A204.1 (cell line): ENCODE measurements around the gene TMEM184B.

ENCODE experiments used
- FAIRE-seq: peaks from 2 replicates; lab custom pipeline; 2012; peaks lifted over from hg19 to GRCh38; lab: Jason Lieb, UNC

Gene TMEM184B

DNA sequence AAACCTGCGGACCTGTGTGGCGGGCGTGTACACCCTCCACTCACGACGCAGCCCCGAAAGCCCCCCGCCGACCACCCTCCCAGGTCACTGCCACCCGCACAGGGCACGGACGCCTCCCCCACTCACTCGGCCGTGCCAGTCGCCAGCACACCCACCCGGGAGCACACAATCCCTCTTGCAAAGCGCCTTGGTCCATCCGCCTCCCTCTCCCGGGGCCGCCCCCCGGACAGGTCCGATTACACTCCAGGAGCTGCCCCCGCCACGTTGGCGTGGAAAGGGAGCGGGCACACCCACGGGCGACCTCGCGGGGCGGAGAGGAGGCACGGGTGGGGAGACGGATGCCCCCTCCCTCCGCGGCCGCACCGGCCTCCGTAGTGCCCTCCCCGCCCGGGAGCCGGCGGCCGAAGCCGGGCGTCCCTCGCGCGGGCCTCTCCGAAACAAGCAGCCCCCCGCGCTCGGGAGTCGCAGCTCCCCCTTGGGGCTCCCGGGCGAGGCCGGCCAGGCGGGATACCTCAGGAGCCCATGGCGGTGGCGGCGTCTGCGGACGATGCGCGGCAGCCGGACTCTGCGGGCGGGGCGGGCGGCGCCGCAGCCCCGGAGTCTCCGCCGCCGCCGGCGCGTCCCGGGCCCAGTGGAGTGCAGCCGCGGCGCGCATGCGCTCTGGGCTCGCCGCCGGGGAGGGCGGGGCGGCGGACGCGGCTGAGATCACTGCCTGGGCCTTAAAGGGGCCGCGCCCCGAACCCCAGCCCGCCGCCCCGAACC lies at the start of gene TMEM184B:
TMEM184B (minus strand) TSS at position 638 of the 762 bp plus-strand sequence. CDS start 25,049 bp downstream, outside the sequence.
- no peak for FAIRE-seq

DNA sequence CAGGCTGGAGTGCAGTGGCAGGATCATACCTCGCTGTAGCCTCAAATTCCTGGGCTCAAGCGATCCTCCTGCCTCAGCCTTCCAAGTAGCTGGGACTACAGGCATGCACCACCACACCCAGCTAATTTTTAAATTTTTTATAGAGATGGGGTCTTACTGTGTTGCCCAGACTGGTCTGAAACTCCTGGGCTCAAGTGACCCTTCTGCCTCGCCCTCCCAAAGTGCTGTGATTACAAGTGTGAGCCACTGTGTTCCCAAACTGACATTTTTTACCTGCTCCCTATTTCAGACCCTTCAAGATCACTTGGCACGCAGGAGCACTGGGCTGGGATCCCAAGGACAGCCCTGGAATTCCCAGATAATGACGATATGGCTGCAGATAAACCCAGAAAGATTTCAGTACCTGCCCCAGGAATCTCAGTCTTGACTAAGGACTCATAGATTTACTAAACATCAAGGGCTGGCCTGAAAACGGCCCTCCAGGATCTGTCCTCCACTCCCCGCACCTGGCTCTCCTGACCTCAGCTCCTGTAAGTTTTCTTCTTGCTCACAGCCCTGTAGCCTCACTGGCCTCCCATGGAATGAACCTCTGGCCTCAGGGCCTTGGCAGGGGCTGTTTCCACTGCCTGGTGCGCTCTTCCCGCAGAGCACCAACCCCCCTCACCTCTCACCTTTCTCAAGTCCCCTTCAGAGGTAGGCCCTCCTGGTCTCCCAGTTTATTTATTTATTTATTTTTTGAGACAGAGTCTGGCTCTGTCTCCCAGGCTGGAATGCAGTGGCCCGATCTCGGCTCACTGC lies 48.0 kb upstream of the TMEM184B start:
- FAIRE-seq: no peak

- FAIRE-seq: no peak
These were observed 46.3 kb upstream of the TMEM184B start for GRCh38 chr22:38318792-38319773.

- FAIRE-seq: no peak
These were observed 45.3 kb upstream of the TMEM184B start for GRCh38 chr22:38317995-38318715.

GRCh38 chr22:38317122-38317994 lies 44.5 kb upstream of the TMEM184B start, which contains the start of gene CSNK1E:
TSS of gene CSNK1E (minus strand) at chr22:38317433. CDS start at chr22:38314157, 3,276 bp downstream.
- FAIRE-seq: no peak

DNA sequence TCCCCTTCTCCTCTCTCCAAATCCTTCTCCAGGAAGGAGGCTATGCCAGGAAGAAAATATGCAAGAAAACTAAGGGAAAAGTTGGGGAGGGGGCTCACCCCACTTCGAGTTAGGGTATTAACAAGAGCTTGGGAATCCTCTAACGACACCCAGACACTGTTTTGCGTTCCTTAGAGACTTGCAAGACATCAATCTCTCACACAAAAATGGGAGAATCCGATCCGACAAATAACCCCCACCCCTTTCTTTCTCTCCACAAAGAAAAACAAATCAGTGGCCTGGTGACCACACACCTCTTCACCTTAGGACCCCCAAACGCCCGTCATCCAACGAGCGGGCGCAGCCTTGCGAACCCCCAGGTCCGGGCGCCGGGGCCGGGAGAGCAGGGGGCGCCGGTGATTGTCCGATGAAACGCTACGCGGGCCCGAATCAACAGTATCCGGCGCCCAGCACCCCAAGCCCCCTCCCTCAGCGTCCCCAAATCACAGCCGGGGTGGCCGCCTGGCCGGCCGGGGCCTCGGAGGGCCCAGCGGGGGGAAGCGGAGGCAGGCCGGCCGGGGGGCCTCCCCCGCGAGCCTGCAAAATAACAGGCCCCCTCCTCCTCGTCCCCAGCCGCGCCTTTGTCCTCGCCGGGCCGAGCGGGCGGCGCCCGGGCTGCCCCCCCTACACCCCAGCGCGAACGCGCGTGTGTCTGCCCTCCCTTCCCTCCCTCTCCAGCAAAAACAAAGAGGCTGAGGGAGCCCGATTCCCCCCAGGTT lies 43.7 kb upstream of the TMEM184B start:
- FAIRE-seq: no peak

DNA sequence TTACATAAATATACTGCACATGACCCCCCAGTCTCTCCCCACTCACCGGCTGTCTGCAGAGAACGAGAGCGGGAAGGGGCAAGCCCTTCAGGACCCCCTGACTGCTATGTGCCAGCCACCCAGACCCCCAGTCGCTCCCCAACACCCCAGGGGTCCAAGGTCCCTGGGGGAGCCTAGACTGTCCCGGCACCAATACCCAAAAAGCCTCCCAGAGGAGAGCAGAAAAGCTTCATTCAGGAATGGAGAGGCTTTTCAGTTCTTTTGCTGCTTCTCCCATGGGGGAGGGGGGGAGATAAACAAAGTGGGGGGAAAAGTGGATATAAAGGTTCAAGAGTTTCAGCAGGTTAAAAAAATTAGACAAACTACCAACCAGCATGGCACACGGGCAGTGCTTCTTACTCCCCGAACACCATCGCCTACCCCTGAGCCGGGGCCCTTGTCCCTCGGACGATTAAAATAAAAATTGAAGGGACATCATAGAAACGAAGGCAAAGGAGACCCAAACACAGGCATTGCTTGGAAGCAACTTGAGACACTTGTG lies 43.1 kb upstream of the TMEM184B start:
- FAIRE-seq: no peak

- no peak for FAIRE-seq
These were observed 42.4 kb upstream of the TMEM184B start for GRCh38 chr22:38314933-38315822.

DNA sequence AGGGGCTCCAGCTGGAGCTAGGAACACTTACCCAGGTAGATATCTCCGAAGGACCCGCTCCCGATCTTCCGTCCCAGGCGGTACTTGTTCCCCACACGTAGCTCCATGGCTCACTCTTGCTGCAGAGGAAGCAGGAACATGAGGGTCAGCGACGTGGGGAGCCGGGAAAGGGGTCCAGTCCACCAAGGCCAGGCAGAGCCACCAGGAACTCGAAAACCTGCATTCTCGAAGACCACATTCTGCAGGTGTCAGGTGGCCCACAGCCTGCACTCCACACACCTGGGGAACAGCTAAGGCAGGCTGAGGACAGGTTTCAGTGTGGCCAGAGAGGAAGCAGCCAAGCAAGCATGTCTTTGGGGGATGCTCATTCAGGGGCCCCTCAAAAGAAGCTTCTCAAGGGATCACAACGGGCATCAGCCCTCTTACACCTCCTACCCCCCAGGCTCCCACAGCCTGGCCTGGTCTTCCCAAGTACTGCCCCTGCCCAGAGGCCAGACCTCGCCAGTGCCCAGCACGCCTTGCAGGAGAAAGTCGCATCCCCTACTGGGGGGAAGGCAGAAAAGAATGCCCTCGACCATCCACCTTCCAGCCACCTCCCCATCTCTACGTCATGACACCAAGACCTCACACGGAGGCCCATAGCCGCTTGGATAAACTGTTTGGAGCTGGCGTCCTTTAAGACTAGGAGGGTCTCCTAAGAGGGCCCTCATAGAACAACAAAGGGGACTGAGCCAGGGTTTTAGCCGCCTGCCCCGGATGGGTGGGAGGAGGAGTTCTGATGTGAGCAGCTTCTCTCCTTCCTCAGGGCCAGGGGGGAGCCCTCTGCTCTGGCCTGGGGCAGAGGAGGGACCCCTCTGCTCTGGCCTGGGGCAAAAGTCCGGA lies 41.5 kb upstream of the TMEM184B start:
- FAIRE-seq: no peak

GRCh38 chr22:38313384-38313955 lies 40.7 kb upstream of the TMEM184B start:
- no peak for FAIRE-seq

DNA sequence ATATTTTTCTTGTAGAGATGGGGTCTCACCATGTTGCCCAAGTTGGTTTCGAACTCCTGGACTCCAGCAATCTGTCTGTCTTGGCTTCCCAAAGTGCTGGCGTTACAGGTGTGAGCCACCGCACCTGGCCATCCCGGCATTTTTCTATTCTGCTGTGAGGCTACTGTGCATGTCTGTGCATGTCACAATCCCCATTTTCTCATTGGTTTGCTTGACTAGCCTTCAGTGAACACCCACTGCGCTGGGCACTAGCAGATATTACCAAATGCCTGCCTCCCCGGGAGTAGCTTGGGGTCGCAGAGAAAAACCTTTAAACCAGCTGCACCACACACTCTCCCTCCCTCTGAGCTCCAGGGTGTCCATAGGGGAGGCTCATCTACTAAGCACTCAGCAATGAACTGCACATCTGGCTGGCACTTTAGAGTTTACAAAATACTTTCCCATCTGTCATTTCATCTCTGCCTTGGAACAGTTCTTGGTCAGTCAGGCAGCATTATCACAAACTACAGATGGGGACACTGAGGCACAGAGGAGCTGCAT lies 39.5 kb upstream of the TMEM184B start:
- no peak for FAIRE-seq

GRCh38 chr22:38311323-38311620 lies 38.5 kb upstream of the TMEM184B start:
- FAIRE-seq: no peak

DNA sequence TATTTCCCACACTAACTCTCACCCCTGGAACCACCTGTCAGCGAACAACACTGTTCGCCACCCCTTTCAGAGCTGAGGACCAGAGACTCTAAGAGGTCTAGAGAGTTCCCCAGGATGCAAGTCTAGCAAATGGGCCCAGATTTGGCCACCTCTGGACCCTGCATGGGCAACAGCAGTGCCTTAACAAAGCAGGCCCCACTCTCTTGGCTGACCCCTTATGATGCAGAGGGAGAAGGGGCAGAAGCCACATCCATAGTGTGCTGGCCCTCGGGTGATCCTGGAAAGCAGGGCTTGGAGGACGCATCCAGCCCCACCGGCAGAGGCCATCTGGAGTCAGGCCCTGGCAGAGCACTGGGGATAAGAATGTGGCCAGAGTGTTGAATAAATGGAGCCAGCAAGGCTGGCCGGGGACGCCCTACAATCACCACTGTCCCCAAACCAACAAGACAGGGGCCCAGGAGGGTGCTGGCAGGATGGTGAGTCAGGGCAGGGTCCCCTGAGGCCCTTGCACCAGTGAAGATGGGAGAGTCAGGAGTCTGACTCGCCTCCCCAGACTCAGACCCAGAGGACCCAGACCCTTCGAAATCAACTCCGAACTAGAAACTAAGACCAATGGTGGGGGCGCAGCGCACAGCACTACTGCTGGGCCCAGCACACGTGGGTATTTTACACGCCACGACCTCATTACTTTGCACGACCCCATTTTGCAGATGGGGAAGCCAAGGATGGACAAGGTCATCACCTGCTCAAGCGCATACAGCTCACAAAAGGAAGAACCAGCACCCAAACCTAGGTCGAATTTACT lies 37.9 kb upstream of the TMEM184B start:
- FAIRE-seq: no peak

- no peak for FAIRE-seq
These were observed 37.1 kb upstream of the TMEM184B start for GRCh38 chr22:38309614-38310517.
